ENCODE data around the gene ELOA2.
"Not testable (repeated sequence)": the region's sequence is repeated elsewhere in the genome, so short reads cannot be mapped to it uniquely, and the experiment has no call there.

Gene ELOA2, protein sequence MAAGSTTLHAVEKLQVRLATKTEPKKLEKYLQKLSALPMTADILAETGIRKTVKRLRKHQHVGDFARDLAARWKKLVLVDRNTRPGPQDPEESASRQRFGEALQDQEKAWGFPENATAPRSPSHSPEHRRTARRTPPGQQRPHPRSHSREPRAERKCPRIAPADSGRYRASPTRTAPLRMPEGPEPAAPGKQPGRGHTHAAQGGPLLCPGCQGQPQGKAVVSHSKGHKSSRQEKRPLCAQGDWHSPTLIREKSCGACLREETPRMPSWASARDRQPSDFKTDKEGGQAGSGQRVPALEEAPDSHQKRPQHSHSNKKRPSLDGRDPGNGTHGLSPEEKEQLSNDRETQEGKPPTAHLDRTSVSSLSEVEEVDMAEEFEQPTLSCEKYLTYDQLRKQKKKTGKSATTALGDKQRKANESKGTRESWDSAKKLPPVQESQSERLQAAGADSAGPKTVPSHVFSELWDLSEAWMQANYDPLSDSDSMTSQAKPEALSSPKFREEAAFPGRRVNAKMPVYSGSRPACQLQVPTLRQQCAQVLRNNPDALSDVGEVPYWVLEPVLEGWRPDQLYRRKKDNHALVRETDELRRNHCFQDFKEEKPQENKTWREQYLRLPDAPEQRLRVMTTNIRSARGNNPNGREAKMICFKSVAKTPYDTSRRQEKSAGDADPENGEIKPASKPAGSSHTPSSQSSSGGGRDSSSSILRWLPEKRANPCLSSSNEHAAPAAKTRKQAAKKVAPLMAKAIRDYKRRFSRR

DNA sequence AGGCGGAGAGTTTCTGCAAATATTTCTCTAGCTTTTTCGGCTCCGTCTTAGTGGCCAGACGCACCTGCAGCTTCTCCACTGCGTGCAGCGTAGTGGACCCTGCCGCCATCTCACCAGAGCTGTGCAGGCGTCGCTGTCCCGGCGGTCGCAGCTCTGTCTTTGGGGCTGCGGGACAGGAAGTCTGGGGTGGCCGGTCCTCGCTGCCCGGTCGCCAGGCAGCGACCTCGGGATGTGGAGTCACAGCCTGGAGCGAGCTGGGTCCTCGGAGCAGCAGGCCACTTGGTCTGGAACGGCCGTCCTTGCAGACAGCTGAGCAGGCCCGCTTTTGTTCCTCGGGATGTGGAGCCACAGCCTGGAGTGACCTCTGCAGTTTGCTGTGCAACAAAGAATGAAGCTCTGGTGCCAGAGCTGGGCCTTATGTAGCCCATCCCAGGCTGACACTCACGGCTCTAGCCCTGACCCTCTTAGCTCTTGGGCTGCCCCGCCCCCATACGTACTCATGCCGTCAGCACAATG is at the start of gene ELOA2:
TSS of gene ELOA2 (minus strand) at position 466 of the 516 bp plus-strand sequence. CDS start at position 109, 357 bp downstream.
- DNase-seq (ENCODE audit: low read depth in 2 of 2) = no peak

DNA sequence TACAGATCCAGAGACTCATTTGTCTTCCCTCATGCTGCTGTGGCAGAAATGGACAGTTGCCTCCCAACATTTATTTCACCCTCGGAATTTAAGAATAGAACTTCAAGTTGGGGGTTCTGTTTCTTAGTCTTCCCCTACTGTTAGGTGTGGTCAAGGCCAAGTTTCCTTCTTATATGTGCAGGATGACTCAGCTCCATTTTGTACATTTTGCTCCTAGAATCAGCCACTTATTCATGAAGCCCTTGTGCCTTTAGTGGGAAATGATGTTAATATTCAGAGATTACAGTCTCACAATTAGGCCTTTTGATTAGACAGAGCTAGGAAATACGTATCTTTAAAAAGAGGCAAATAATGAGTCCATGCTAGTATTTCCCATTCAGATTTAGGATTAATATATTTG is 46.2 kb upstream of the ELOA2 start:
- no peak for DNase-seq (ENCODE audit: low read depth in 2 of 2)

DNA sequence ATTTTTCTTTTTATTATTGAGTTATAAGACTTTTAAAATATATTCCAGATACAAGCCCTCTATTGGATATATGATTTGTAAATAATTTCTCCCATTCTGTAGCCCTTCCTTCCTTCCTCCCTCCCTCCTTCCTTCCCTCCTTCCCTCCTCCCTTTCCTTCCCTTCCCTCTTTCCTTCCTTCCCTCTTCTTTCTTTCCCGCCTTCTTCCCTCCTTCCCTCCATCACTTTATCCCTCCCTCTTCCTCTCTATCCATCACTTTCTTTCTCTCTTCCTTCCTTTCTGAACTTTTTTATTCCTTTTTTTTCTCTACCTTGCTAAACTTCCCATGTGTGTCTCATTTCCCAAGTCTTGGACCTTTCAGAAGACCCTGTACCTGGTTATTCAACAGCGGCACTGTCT is 45.5 kb upstream of the ELOA2 start:
- DNase-seq (ENCODE audit: low read depth in 2 of 2) = no peak

DNA sequence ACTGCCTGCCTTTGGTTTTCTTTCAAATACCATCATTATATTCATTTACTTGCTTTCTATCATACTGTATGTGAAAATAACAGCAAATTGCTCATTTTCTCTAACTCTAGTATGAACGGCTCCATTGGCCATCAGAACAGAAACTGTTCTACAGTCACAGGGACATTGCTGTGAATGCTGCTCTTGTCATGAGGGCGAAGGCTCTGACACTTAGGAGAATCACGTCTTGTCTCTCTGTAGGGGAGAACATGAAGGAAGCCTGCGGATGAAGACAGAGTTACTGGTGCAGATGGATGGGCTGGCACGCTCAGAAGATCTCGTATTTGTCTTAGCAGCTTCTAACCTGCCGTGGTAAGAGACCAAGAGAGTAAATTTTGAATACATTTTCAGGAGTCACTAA is 41.7 kb upstream of the ELOA2 start:
- no peak for DNase-seq (ENCODE audit: low read depth in 2 of 2)

DNA sequence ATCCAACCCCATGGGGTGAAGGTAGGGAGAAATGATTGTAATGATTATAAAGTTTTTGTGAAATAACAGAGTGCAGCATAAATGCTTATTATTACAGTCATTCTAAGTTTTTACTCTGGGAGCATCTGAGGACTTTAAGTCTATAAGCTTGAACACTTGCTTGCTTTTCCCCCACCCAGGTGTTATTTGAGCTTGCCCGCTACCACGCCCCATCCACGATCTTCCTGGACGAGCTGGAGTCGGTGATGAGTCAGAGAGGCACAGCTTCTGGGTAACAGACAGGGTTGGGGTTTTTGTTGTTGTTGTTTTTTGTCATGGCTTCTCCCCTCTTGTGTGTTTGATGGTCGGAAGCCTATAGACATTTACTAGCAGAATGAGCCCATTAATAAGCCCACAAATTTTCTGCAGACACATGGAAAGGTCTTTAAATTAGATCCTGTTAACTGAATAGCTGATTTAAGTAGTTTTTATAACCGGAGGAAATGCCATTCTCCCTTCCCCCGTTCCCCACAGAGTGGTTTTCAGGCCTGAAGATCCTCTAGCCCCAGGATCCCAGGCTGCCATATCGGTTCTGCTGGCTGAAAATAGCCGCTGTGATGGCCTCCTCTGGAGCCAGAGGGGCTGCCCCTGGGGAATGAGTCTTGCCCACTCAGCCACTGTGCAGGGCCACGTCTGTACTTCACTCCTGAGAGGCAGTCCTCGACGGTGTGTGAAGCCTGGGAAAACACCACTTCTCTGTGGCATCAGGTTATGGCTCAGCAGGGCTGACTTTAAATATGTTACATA is 39.9 kb upstream of the ELOA2 start:
- no peak for DNase-seq (ENCODE audit: low read depth in 2 of 2)

DNA sequence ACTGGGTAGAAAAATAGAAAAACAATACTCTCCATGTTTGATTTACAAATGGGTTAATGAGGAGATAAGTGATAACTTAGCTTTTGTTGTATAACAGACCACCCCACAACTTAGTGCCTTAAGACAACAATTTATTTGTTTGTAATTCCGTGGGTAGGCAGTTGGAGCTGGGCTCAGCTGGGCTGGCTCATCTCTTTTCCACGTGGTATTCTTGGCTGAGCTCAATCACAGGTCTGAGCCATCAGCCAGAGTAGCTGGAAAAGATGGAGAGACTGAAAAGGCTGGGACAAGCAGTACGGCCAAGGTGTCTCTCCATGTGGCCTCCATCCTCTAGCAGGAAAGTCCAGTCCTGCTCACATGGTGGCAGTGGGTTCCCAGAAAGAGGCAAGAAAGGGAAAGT is 32.2 kb upstream of the ELOA2 start:
- DNase-seq (ENCODE audit: low read depth in 2 of 2) = no peak

DNA sequence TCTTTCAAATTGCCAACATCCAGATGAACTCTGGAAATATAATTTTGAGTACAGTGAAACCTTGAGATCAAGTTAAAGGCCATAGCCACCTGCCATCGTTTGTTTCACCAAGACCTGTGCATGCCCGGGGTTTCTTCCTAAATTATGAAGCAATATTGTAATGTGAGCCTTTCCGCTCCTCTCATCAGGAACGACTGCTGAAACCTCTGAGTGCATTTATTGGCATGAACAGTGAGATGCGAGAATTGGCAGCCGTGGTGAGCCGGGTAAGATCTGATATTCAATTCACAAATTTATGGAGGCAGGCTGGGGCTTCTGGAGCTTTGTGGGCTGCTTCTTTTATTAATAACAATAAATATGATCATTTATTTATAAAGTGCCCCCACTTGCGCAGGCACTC is 27.7 kb upstream of the ELOA2 start:
- DNase-seq (ENCODE audit: low read depth in 2 of 2) = no peak

DNA sequence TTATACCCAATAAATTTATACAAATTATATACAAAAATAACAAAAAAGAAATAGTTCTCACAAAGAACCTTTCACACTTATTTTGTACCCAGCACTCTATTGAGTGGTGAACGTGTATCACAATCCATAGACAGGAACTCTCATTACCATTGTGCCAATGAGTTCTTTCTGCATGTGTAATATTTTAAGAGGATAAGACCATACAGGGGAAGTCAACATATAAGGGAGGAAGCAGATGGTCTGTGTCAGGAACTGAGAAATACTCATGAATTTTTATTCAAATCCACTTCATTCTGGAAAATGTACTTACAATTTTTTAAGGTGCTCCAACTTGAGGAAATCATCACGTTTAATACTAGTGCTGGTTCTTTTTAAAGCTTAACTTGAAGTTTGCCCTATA is 27.1 kb upstream of the ELOA2 start:
- DNase-seq (ENCODE audit: low read depth in 2 of 2) = no peak

DNA sequence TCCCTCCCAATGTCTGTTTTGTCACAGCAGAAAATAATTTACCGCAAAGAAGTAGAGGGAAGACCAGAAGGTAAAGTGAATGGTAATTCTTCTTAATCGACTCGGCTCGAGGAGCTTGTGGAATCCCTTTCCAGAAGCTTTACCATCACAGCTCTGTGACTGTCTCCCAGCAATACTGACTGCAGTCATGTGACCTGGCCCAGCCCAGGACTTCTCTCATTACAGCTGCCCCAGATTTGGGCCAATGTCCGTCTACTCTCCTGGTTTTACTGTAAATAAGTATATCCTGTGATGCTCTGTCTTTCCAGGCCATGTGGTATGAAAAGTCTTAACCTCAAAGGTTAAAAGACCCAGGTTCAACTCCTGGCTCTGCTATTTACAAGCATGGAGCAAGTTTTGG is 18.9 kb upstream of the ELOA2 start:
- DNase-seq (ENCODE audit: low read depth in 2 of 2) = no peak

DNA sequence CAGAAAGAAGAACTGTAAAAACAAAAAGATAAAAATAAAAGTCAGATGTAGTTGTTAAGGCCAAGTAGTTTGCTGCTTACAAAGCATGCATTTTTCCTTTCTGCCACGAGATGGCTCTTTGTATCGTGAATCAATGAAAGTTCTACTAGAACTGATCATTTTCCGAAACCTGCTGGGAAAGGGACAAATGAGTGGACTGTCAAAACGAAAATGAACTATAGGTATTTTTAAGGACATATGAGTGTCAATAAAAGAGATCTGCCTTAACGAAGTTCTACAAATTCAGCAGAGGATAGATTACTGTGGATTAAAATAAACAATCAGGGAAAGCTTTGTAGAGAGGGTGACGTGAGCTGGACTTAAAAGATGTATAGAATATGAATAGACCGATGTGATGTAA is 15.0 kb upstream of the ELOA2 start:
- no peak for DNase-seq (ENCODE audit: low read depth in 2 of 2)

DNA sequence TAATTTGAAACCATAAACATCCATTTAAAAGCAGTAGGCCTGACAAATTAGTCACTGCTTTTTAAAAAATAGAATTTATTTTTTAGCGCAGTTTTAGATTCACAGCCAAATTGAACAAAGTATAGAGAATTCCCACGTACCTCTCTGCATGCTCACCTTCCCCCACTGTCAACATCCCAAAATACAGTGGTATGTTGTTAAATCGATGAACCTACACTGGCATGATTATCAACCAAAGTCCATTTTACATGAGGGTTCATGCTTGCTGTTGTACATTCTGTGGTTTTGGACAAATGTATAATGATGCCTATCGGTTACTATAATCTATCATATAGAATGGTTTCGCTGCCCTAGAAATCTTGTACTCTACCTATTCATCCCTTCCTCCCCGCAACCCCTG is 5.6 kb upstream of the ELOA2 start:
- DNase-seq (ENCODE audit: low read depth in 2 of 2) = no peak

DNA sequence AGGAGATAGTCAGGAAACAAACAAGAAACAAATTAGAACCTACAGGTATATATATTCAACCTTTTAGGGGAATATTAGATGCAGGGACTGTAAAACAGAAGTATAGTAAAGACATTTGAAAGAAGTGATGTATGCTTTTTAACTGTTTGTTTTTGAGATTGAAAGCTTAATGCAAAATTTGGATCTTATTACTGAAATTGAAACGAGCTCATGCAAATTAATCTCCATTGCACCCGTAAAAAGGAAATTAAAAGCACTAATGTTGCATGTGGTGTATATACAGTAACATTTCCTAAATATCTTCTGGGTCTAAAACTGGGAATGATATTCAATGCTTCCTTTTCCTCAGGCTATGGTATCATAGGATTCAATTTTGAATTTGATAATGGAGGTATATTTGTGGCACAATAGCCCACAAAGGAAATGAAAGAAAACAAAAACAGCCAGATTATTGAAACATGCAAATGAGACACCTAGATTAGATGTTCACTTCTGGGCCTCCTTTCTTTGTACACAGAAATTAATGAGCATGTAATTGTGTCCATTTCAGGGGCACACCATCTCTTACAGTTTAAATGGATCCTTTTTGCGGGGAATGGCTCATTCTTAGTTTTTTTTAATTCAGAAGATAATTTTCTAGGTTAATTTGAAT is 1.6 kb upstream of the ELOA2 start:
- no peak for DNase-seq (ENCODE audit: low read depth in 2 of 2)

DNA sequence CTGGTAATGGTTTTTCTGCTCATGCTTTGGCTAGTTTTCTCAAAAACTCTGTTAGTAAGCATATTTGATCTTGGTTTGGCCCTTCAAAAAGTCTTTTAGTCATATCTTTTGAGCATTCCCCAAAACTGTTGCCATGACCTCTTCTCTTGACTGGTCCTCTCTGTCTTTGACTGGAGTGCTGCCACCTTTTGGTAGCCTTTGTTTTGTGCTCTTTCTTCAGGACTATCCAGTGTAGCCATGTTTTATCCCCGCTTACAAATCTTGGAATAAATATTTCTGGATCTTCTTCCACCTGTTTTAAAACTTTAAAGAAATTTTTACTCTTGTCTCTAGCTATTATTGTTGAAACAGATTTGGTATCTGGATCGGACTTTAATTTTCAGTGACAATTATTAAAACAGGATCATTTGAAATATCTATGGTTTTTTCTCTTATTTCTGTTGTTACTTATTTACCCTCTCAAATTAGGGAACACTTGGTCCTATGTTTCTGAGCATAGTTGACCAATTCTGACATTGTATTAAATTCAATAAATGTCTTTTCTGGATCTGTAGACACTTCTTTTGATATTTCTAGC is 965 bp upstream of the ELOA2 start:
- DNase-seq (ENCODE audit: low read depth in 2 of 2) = no peak

DNA sequence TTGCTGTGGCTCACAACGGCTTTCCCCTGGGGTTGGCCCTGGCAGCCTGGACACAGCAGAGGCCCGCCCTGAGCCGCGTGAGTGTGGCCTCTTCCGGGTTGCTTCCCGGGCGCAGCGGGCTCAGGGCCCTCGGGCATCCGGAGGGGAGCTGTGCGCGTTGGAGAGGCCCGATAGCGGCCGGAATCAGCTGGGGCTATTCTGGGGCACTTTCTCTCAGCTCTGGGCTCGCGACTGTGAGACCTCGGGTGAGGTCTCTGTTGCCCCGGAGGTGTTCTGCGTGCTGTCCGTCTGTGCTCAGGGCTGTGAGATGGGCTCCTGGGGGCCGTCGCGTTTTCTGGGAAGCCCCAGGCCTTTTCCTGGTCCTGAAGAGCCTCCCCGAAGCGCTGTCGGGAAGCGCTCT is 830 bp downstream of the ELOA2 start:
- DNase-seq (ENCODE audit: low read depth in 2 of 2) = not testable (repeated sequence)

DNA sequence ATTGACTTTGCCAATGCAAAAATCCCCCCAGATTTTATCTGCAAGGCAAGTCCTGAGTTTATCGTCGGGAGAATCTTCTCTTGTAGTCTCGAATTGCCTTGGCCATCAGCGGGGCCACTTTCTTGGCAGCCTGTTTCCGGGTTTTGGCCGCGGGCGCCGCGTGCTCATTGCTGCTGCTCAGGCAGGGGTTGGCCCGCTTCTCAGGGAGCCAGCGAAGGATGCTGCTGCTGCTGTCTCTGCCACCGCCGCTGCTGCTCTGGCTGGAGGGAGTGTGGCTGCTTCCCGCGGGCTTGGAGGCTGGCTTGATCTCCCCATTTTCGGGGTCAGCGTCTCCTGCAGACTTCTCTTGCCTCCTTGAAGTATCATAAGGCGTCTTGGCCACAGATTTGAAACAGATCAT is 2.5 kb downstream of the ELOA2 start:
- no peak for DNase-seq (ENCODE audit: low read depth in 2 of 2)

DNA sequence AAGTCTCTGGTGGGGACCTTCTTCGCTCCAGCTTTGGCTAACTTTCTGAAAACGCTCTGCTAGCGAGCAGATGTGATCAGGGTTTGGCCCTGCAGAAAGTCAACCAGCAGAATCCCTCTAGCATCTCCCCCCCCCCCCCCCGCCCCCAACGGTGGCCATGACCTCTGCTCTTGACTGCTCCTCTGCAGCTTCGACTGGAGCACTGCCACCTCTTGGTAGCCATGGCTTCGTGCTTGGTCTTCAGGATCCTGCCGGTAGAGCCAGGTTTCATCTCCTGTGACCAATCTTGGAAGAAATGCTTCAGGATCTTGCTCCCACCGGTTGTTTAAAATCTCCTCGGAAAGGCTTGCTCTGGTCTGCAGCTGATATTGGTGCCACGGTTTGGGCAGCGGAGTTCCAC is 4.5 kb downstream of the ELOA2 start:
- DNase-seq (ENCODE audit: low read depth in 2 of 2) = not testable (repeated sequence)

DNA sequence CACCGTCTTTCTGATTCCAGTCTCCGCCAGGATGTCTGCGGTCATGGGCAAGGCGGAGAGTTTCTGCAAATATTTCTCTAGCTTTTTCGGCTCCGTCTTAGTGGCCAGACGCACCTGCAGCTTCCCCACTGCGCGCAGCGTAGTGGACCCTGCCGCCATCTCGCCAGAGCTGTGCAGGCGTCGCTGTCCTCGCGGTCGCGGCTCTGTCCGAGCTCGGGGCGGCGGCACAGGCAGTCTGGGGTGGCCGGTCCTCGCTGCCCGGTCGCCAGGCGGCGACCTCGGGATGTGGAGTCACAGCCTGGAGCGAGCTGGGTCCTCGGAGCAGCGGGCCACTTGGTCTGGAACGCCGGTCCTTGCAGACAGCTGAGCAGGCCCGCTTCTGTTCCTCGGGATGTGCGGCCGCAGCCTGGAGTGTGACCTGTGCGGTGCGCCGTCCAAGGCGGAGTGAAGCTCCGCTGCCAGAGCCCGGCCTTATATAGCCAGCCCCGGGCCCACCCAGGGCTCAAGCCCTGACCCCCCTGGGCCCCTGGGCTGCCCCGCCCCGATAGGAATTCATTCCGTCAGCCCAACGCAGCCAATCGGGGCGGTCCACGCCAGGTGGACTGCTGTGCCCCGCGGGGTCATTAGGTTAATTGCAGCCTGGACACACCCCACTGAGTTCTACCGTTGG is 5.6 kb downstream of the ELOA2 start:
- DNase-seq (ENCODE audit: low read depth in 2 of 2) = not testable (repeated sequence)

DNA sequence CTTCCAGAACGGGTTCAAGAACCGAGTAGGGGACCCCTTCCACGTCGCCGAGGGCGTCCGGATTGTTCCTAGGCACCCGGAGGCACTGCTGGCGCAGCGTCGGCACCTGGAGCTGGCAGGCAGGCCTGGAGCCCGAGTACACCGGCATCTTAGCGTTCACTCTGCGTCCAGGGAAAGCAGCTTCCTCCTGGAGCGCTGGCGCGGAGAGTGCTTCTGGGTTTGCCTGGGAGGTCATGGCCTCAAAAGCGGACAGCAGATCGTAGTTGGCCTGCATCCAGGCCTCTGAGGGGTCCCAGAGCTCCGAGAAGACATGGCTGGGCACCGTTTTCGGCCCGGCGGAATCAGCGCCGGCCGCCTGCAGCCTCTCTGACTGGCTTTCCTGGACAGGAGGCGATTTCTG is 6.7 kb downstream of the ELOA2 start:
- DNase-seq (ENCODE audit: low read depth in 2 of 2) = not testable (repeated sequence)

DNA sequence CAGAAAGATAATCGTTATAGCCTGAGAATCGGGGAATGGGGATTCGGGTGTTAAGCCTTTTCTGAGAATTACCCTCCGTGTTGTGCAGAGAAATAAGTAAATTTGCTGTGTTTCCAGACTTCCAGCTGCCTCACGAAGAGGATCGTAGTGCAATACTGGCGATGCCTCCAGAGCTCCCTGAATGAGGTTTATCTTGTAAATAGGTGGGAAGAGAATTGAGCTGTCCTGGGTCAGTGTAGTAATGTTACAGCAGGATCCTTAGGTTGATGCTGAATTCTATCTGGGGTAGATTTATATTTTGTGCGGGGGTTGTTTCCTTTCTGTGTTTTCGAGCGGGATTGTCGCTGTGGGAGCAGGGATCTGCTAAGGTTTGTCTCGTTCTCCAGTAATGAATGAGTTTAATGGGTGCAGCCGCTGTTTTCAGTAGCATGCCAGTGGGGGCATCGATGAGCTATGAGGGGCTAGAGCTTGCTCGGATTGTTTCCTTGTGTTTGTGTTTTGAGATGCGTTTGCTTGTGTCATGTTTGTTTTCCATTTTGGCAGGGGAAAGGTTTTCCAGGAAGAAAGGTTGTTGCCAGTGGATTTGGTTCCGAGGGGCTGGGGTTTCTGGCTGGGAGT is 9.8 kb downstream of the ELOA2 start:
- DNase-seq (ENCODE audit: low read depth in 2 of 2) = not testable (repeated sequence)

DNA sequence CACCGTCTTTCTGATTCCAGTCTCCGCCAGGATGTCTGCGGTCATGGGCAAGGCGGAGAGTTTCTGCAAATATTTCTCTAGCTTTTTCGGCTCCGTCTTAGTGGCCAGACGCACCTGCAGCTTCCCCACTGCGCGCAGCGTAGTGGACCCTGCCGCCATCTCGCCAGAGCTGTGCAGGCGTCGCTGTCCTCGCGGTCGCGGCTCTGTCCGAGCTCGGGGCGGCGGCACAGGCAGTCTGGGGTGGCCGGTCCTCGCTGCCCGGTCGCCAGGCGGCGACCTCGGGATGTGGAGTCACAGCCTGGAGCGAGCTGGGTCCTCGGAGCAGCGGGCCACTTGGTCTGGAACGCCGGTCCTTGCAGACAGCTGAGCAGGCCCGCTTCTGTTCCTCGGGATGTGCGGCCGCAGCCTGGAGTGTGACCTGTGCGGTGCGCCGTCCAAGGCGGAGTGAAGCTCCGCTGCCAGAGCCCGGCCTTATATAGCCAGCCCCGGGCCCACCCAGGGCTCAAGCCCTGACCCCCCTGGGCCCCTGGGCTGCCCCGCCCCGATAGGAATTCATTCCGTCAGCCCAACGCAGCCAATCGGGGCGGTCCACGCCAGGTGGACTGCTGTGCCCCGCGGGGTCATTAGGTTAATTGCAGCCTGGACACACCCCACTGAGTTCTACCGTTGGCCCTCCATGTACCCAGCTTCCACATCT is 11.5 kb downstream of the ELOA2 start:
- DNase-seq (ENCODE audit: low read depth in 2 of 2) = not testable (repeated sequence)
